ENCODE results near the gene STXBP6. TPM values are rescaled to one million over a fixed set of nuclear protein-coding genes. Genes with fewer than 3 reads are reported as not detected.
"Not testable (repeated sequence)": the region's sequence is repeated elsewhere in the genome, so short reads cannot be mapped to it uniquely, and the experiment has no call there.

The STXBP6 gene
- total and polyA plus RNA-seq, 9 donors: 17.5 to 33.5 (median 25.6) TPM

GRCh38 chr14:24780281-24780680, 269.7 kb downstream of the STXBP6 start:
- DNase-seq: no peak
- H3K9me3 ChIP-seq (replicated peaks; ENCODE audit: control insufficient read depth, low read depth, low read length): peaks cover 3% of the 10 kb centered on the region
- no peaks in the 10 kb centered on the region for H3K4me1 ChIP-seq (ENCODE audit: control insufficient read depth, insufficient read depth, low read length)
- H3K36me3 ChIP-seq (ENCODE audit: control insufficient read depth, insufficient read depth, low read length): no peaks in the 10 kb centered on the region
- WGBS (ENCODE audit: insufficient coverage): 70% methylated on average over 4 of the region's 5 CpGs
- H3K27me3 ChIP-seq (ENCODE audit: control insufficient read depth, insufficient read depth, low read length): no peaks in the 10 kb centered on the region
- H3K27ac ChIP-seq (ENCODE audit: low read length): no peak overlapping the region
- no peak overlapping the region for H3K4me3 ChIP-seq (ENCODE audit: low read length)

GRCh38 chr14:24777678-24778077, 272.3 kb downstream of the STXBP6 start:
- Histone ChIP-seq H3K36me3 (ENCODE audit: control insufficient read depth, insufficient read depth, low read length) (no peaks in the 10 kb centered on the region), H3K4me3 (ENCODE audit: low read length) (no peak overlapping the region), H3K9me3 (replicated peaks; ENCODE audit: control insufficient read depth, low read depth, low read length) (peaks cover 3% of the 10 kb centered on the region), H3K4me1 (ENCODE audit: control insufficient read depth, insufficient read depth, low read length) (peaks cover 5% of the 10 kb centered on the region), H3K27me3 (ENCODE audit: control insufficient read depth, insufficient read depth, low read length) (no peaks in the 10 kb centered on the region), H3K27ac (ENCODE audit: low read length) (no peak overlapping the region)
- no CpG with 5 or more reads among the region's 2 CpGs for WGBS (ENCODE audit: insufficient coverage)
- DNase-seq: no peak

- Histone ChIP-seq H3K27me3 (ENCODE audit: control insufficient read depth, insufficient read depth, low read length) (no peaks in the 10 kb centered on the region), H3K27ac (ENCODE audit: low read length) (no peak overlapping the region), H3K9me3 (replicated peaks; ENCODE audit: control insufficient read depth, low read depth, low read length) (peaks cover 3% of the 10 kb centered on the region), H3K4me3 (ENCODE audit: low read length) (no peak overlapping the region), H3K4me1 (ENCODE audit: control insufficient read depth, insufficient read depth, low read length) (peaks cover 5% of the 10 kb centered on the region), H3K36me3 (ENCODE audit: control insufficient read depth, insufficient read depth, low read length) (no peaks in the 10 kb centered on the region)
- DNase-seq: no peak
- 79% methylated on average over 4 of the region's 8 CpGs for WGBS (ENCODE audit: insufficient coverage)
These were observed 274.0 kb downstream of the STXBP6 start for GRCh38 chr14:24775950-24776349.

- no CpG with 5 or more reads among the region's 6 CpGs for WGBS (ENCODE audit: insufficient coverage)
- H3K9me3 ChIP-seq (replicated peaks; ENCODE audit: control insufficient read depth, low read depth, low read length): peaks cover 3% of the 10 kb centered on the region
- no peaks in the 10 kb centered on the region for H3K36me3 ChIP-seq (ENCODE audit: control insufficient read depth, insufficient read depth, low read length)
- no peaks in the 10 kb centered on the region for H3K27me3 ChIP-seq (ENCODE audit: control insufficient read depth, insufficient read depth, low read length)
- peak overlapping the region; percentile 82 for H3K27ac ChIP-seq (ENCODE audit: low read length)
- peaks cover 5% of the 10 kb centered on the region for H3K4me1 ChIP-seq (ENCODE audit: control insufficient read depth, insufficient read depth, low read length)
- DNase-seq: peak; percentile 77
- H3K4me3 ChIP-seq (ENCODE audit: low read length): no peak overlapping the region
These were observed 275.6 kb downstream of the STXBP6 start for GRCh38 chr14:24774187-24774915.

GRCh38 chr14:24773564-24773963, 276.4 kb downstream of the STXBP6 start:
- not testable (repeated sequence) for H3K27ac ChIP-seq (ENCODE audit: low read length); H3K4me3 ChIP-seq (ENCODE audit: low read length); H3K9me3 ChIP-seq (replicated peaks; ENCODE audit: control insufficient read depth, low read depth, low read length); H3K27me3 ChIP-seq (ENCODE audit: control insufficient read depth, insufficient read depth, low read length); DNase-seq; H3K36me3 ChIP-seq (ENCODE audit: control insufficient read depth, insufficient read depth, low read length); H3K4me1 ChIP-seq (ENCODE audit: control insufficient read depth, insufficient read depth, low read length)
- no CpG with 5 or more reads among the region's 1 CpG for WGBS (ENCODE audit: insufficient coverage)

- H3K9me3 ChIP-seq (replicated peaks; ENCODE audit: control insufficient read depth, low read depth, low read length): no peaks in the 10 kb centered on the region
- WGBS (ENCODE audit: insufficient coverage): no CpG with 5 or more reads among the region's 2 CpGs
- peak; percentile 75 for DNase-seq
These were observed 283.5 kb downstream of the STXBP6 start for GRCh38 chr14:24766434-24766833.

GRCh38 chr14:24761141-24761540, 288.8 kb downstream of the STXBP6 start:
- H3K27me3 ChIP-seq (ENCODE audit: control insufficient read depth, insufficient read depth, low read length): no peaks in the 10 kb centered on the region
- peaks cover under 1% of the 10 kb centered on the region for H3K4me1 ChIP-seq (ENCODE audit: control insufficient read depth, insufficient read depth, low read length)
- H3K9me3 ChIP-seq (replicated peaks; ENCODE audit: control insufficient read depth, low read depth, low read length): no peaks in the 10 kb centered on the region
- no CpG with 5 or more reads among the region's 2 CpGs for WGBS (ENCODE audit: insufficient coverage)
- no peak for DNase-seq
- H3K4me3 ChIP-seq (ENCODE audit: low read length): no peak overlapping the region
- no peak overlapping the region for H3K27ac ChIP-seq (ENCODE audit: low read length)
- H3K36me3 ChIP-seq (ENCODE audit: control insufficient read depth, insufficient read depth, low read length): no peaks in the 10 kb centered on the region

More at GRCh38 chr14:24766434-24766833, 283.5 kb downstream of the STXBP6 start:
- Histone ChIP-seq H3K4me1 (ENCODE audit: control insufficient read depth, insufficient read depth, low read length) (peaks cover 4% of the 10 kb centered on the region), H3K4me3 (ENCODE audit: low read length) (no peak overlapping the region), H3K27ac (ENCODE audit: low read length) (no peak overlapping the region), H3K36me3 (ENCODE audit: control insufficient read depth, insufficient read depth, low read length) (no peaks in the 10 kb centered on the region), H3K27me3 (ENCODE audit: control insufficient read depth, insufficient read depth, low read length) (no peaks in the 10 kb centered on the region)

Measured in muscle of leg (tissue), 11 donors.